H7 (cell line): ENCODE data around the gene CWC27. TPM values are rescaled to one million over a fixed set of nuclear protein-coding genes. Genes with fewer than 3 reads are reported as not detected.

Experiments
- DNase-seq: peaks from one replicate; pipeline ENCODE4 v3.0.0; 2012
- H3K27me3 ChIP-seq: 2 replicates; pipeline ENCODE4 v1.6.0; 2011; ENCODE audit warnings: mild to moderate bottlenecking, low read length; ENCODE audit not compliant: control insufficient read depth, insufficient read depth
- H3K36me3 ChIP-seq: replicated peaks from 2 replicates; pipeline ENCODE4 v1.5.1; 2011; ENCODE audit warnings: low read length; ENCODE audit not compliant: control insufficient read depth, insufficient read depth
- H3K4me3 ChIP-seq: 2 replicates; pipeline ENCODE4 v1.5.1; 2011; ENCODE audit warnings: low read depth, mild to moderate bottlenecking, control low read depth, low read length, moderate library complexity; ENCODE audit not compliant: insufficient read depth
- total RNA-seq: library from RNA; depleted of rRNA; stranded (reverse); fragments of >200 nt; shearing (Covaris generic); gene quantifications from 2 replicates; pipeline ENCODE4 v1.2.3, GENCODE V29; 2014

Gene CWC27
- total RNA-seq, 1 experiment from 2014 or later: 19.0 TPM

GRCh38 chr5:64838803-64839202, 70.1 kb downstream of the CWC27 start:
- H3K27me3 ChIP-seq: no peaks in the 10 kb centered on the region
- no peak for DNase-seq
- H3K4me3 ChIP-seq: no peak overlapping the region
- H3K36me3 ChIP-seq: no peaks in the 10 kb centered on the region

GRCh38 chr5:64839936-64840335, 71.2 kb downstream of the CWC27 start:
- Histone ChIP-seq H3K4me3 (no peak overlapping the region), H3K36me3 (peaks cover 2% of the 10 kb centered on the region), H3K27me3 (no peaks in the 10 kb centered on the region)
- DNase-seq: no peak

- Histone ChIP-seq H3K4me3 (no peak overlapping the region), H3K27me3 (no peaks in the 10 kb centered on the region), H3K36me3 (peaks cover 3% of the 10 kb centered on the region)
- no peak for DNase-seq
These were observed 72.2 kb downstream of the CWC27 start for GRCh38 chr5:64840958-64841357.

GRCh38 chr5:64853777-64854176, 85.0 kb downstream of the CWC27 start:
- Histone ChIP-seq H3K27me3 (no peaks in the 10 kb centered on the region), H3K36me3 (no peaks in the 10 kb centered on the region), H3K4me3 (no peak overlapping the region)
- DNase-seq: no peak

GRCh38 chr5:64854855-64855254, 86.1 kb downstream of the CWC27 start:
- Histone ChIP-seq H3K27me3 (no peaks in the 10 kb centered on the region), H3K4me3 (no peak overlapping the region), H3K36me3 (no peaks in the 10 kb centered on the region)
- DNase-seq: no peak

- no peaks in the 10 kb centered on the region for H3K36me3 ChIP-seq
- no peak for DNase-seq
- no peak overlapping the region for H3K4me3 ChIP-seq
- H3K27me3 ChIP-seq: no peaks in the 10 kb centered on the region
These were observed 91.2 kb downstream of the CWC27 start for GRCh38 chr5:64859881-64860280.

- H3K27me3 ChIP-seq: no peaks in the 10 kb centered on the region
- DNase-seq: no peak
- no peak overlapping the region for H3K4me3 ChIP-seq
- H3K36me3 ChIP-seq: no peaks in the 10 kb centered on the region
These were observed 92.6 kb downstream of the CWC27 start for GRCh38 chr5:64861281-64861680.

GRCh38 chr5:64864171-64864570, 95.4 kb downstream of the CWC27 start:
- no peak for DNase-seq
- H3K27me3 ChIP-seq: no peaks in the 10 kb centered on the region
- no peaks in the 10 kb centered on the region for H3K36me3 ChIP-seq
- H3K4me3 ChIP-seq: no peak overlapping the region

- H3K36me3 ChIP-seq: no peaks in the 10 kb centered on the region
- no peaks in the 10 kb centered on the region for H3K27me3 ChIP-seq
- DNase-seq: no peak
- no peak overlapping the region for H3K4me3 ChIP-seq
These were observed 96.9 kb downstream of the CWC27 start for GRCh38 chr5:64865662-64866061.

- no peak for DNase-seq
- no peaks in the 10 kb centered on the region for H3K27me3 ChIP-seq
- no peaks in the 10 kb centered on the region for H3K36me3 ChIP-seq
- H3K4me3 ChIP-seq: no peak overlapping the region
These were observed 100.7 kb downstream of the CWC27 start for GRCh38 chr5:64869419-64869818.

GRCh38 chr5:64872044-64872443, 103.3 kb downstream of the CWC27 start:
- DNase-seq: no peak
- Histone ChIP-seq H3K27me3 (no peaks in the 10 kb centered on the region), H3K4me3 (no peak overlapping the region), H3K36me3 (no peaks in the 10 kb centered on the region)

- Histone ChIP-seq H3K27me3 (no peaks in the 10 kb centered on the region), H3K4me3 (no peak overlapping the region), H3K36me3 (no peaks in the 10 kb centered on the region)
- DNase-seq: no peak
These were observed 104.7 kb downstream of the CWC27 start for GRCh38 chr5:64873441-64873840.

- H3K27me3 ChIP-seq: no peaks in the 10 kb centered on the region
- DNase-seq: no peak
These were observed 106.0 kb downstream of the CWC27 start for GRCh38 chr5:64874753-64875152.

GRCh38 chr5:64876203-64876602, 107.5 kb downstream of the CWC27 start:
- Histone ChIP-seq H3K36me3 (no peaks in the 10 kb centered on the region), H3K27me3 (no peaks in the 10 kb centered on the region), H3K4me3 (no peak overlapping the region)
- DNase-seq: no peak

More at GRCh38 chr5:64874753-64875152, 106.0 kb downstream of the CWC27 start:
- Histone ChIP-seq H3K4me3 (no peak overlapping the region), H3K36me3 (no peaks in the 10 kb centered on the region)

- no peak for DNase-seq
- Histone ChIP-seq H3K27me3 (no peaks in the 10 kb centered on the region), H3K36me3 (no peaks in the 10 kb centered on the region), H3K4me3 (no peak overlapping the region)
These were observed 112.1 kb downstream of the CWC27 start for GRCh38 chr5:64880821-64881220.

- Histone ChIP-seq H3K36me3 (no peaks in the 10 kb centered on the region; the same call in 1 of the 2 replicates), H3K27me3 (no peaks in the 10 kb centered on the region), H3K4me3 (no peak overlapping the region)
- DNase-seq: no peak
These were observed 115.2 kb downstream of the CWC27 start for GRCh38 chr5:64883912-64884311.
